Transverse colon (tissue), 4 donors: ENCODE results near the gene TEX44. TPM values are rescaled to one million over a fixed set of nuclear protein-coding genes. Genes with fewer than 3 reads are reported as not detected.

Experiments
- DNase-seq: peaks from one replicate; pipeline ENCODE4 v3.0.0-alpha.2; 2019
- H3K27ac ChIP-seq, 4 donors: fragments of 200-600 bp; sonication (generic); 2 replicates each; pipeline ENCODE4 v1.5.1; 2016 to 2018; ENCODE audit warnings: inconsistent platforms in 4 of 4
- H3K27me3 ChIP-seq: fragments of 200-600 bp; sonication (generic); 2 replicates; pipeline ENCODE4 v1.5.1; 2017; ENCODE audit warnings: inconsistent platforms
- H3K36me3 ChIP-seq, 4 donors: fragments of 200-600 bp; sonication (generic); 2 replicates each; pipeline ENCODE4 v1.5.1; 2017 to 2019; ENCODE audit warnings: inconsistent platforms in 4 of 4
- H3K4me1 ChIP-seq, 4 donors: fragments of 200-600 bp; sonication (generic); 2 replicates each; pipeline ENCODE4 v1.5.1; 2017 to 2020; ENCODE audit warnings: inconsistent platforms in 4 of 4
- H3K4me3 ChIP-seq, 4 donors: fragments of 200-600 bp; sonication (generic); 1 replicate in 1 of 4; 2 replicates in 3 of 4; pipeline versions ENCODE4 v1.5.1 to v1.6.1; 2017 to 2019; ENCODE audit warnings: inconsistent platforms in 4 of 4
- H3K9me3 ChIP-seq, 2 donors: fragments of 200-600 bp; sonication (generic); 2 replicates each; pipeline ENCODE4 v1.5.1; 2017 to 2019; ENCODE audit warnings: inconsistent platforms in 2 of 2
- CTCF ChIP-seq, 5 experiments: fragments of 200-600 bp in 3 of 5; fragments of 450-650 bp in 2 of 5; sonication (generic) in 3 of 5; IDR thresholded peaks; 1 replicate in 2 of 5; 2 replicates in 3 of 5; pipeline ENCODE4 v1.5.1; 2016 to 2017; ENCODE audit warnings: antibody characterized with exemption in 5 of 5, inconsistent platforms in 3 of 5, mild to moderate bottlenecking in 2 of 5, moderate library complexity in 1 of 5
- EP300 ChIP-seq: sonication (generic); formaldehyde crosslinking; IDR thresholded peaks from one replicate; pipeline ENCODE4 v1.6.1; 2017; ENCODE audit warnings: antibody characterized with exemption, low read depth
- POLR2A ChIP-seq: fragments of 450-650 bp; IDR thresholded peaks from one replicate; pipeline ENCODE4 v1.6.1; 2016; ENCODE audit warnings: antibody characterized with exemption, mild to moderate bottlenecking, moderate library complexity
- POLR2AphosphoS5 ChIP-seq, 3 donors: sonication (generic); formaldehyde crosslinking; IDR thresholded peaks; one replicate each; pipeline ENCODE4 v1.6.1; 2016; ENCODE audit warnings: antibody characterized with exemption in 3 of 3
- WGBS, 2 donors: methylation state at CpG; one replicate each; pipeline ENCODE4 v1.1.5; 2018; ENCODE audit warnings: low coverage in 1 of 2; 5-methylcytosine and 5-hydroxymethylcytosine counted together
- in situ Hi-C, 4 donors: fragments of 200-750 bp; cut with MboI; loops; one replicate each; pipeline versions ENCODE4 v1.15.0 to v1.15.1; 2017; ENCODE audit warnings: low sequenced_read_pairs in 3 of 4, low pct_ligation_motif_present in 1 of 4, low pct_unique_long_range_greater_than_20kb in 1 of 4
- intact Hi-C: fragments of 100-400 bp; cut with DNase I; formaldehyde crosslinking; loops from one replicate; pipeline ENCODE4 v1.15.1; 2023; ENCODE audit warnings: low total_unique reads
- total RNA-seq, 4 donors: library from RNA; depleted of rRNA; stranded (reverse); fragments of >200 nt; gene quantifications; one replicate each; pipeline ENCODE4 v1.1.0, GENCODE V29; 2016

Gene TEX44
- total RNA-seq, 4 donors from 2014 or later, result not detected

GRCh38 chr2:231548752-231549151, 43.9 kb upstream of the TEX44 start:
- TF ChIP-seq POLR2AphosphoS5 (IDR thresholded peaks at IDR 0.05) (no peak), POLR2A (no peak), EP300 (no peak), CTCF (IDR thresholded peaks at IDR 0.05) (no peak)
- peaks cover 0 to 12% (median 5%) of the 10 kb centered on the region in 4 donors for H3K4me1 ChIP-seq
- H3K27me3 ChIP-seq, result no peaks in the 10 kb centered on the region
- intact Hi-C loops (no loop called here), in situ Hi-C loops (no loop called here)
- H3K36me3 ChIP-seq, result no peaks in the 10 kb centered on the region
- no peak for DNase-seq
- WGBS, 2 donors, result 66% methylated on average over 3 of the region's 3 CpGs; no CpG with 5 or more reads in 1 of the 2 donors
- H3K4me3 ChIP-seq, result no peak overlapping the region
- H3K9me3 ChIP-seq, result peaks cover 11 to 12% of the 10 kb centered on the region in 2 donors
- H3K27ac ChIP-seq, result no peak overlapping the region

GRCh38 chr2:231549446-231550239, 43.0 kb upstream of the TEX44 start:
- peaks cover 11 to 12% of the 10 kb centered on the region in 2 donors for H3K9me3 ChIP-seq
- no peaks in the 10 kb centered on the region for H3K36me3 ChIP-seq
- WGBS, 2 donors, result 86% methylated on average over 4 to 13 of the region's 13 CpGs
- intact Hi-C loops, result no loop called here
- H3K4me3 ChIP-seq, result no peak overlapping the region
- in situ Hi-C loops, result no loop called here
- no peak overlapping the region for H3K27ac ChIP-seq
- no peaks in the 10 kb centered on the region for H3K27me3 ChIP-seq
- no peak for DNase-seq
- peaks cover 0 to 21% (median 9%) of the 10 kb centered on the region in 4 donors for H3K4me1 ChIP-seq
- no peak for TF ChIP-seq POLR2AphosphoS5 (IDR thresholded peaks at IDR 0.05)
- no peak for TF ChIP-seq POLR2A
- TF ChIP-seq EP300, result no peak
- TF ChIP-seq CTCF (IDR thresholded peaks at IDR 0.05), result no peak

GRCh38 chr2:231552752-231553151, 39.9 kb upstream of the TEX44 start:
- Histone ChIP-seq H3K27ac (no peak overlapping the region), H3K27me3 (no peaks in the 10 kb centered on the region), H3K4me3 (no peak overlapping the region), H3K4me1 (peaks cover 0 to 25% (median 9%) of the 10 kb centered on the region in 4 donors), H3K9me3 (peaks cover 11 to 12% of the 10 kb centered on the region in 2 donors), H3K36me3 (no peaks in the 10 kb centered on the region)
- intact Hi-C loops (loop anchor here (1.0 kb wide), 1 partner anchor 66 kb away; no protein-coding TSS in a partner anchor), in situ Hi-C loops (no loop called here)
- no peak for DNase-seq
- no peak for TF ChIP-seq POLR2AphosphoS5 (IDR thresholded peaks at IDR 0.05)
- no peak for TF ChIP-seq CTCF (IDR thresholded peaks at IDR 0.05)
- TF ChIP-seq EP300, result no peak
- no peak for TF ChIP-seq POLR2A

GRCh38 chr2:231554327-231554726, 38.3 kb upstream of the TEX44 start:
- intact Hi-C loops, result no loop called here
- Histone ChIP-seq H3K9me3 (peaks cover 11 to 12% of the 10 kb centered on the region in 2 donors), H3K27me3 (no peaks in the 10 kb centered on the region), H3K27ac (peak overlapping the region; percentile 69 to 86 (median 80)), H3K4me1 (peaks cover 0 to 26% (median 10%) of the 10 kb centered on the region in 4 donors), H3K4me3 (peak overlapping the region in 1 of 4 donors; percentile 36), H3K36me3 (no peaks in the 10 kb centered on the region)
- TF ChIP-seq POLR2AphosphoS5 (IDR thresholded peaks at IDR 0.05) (no peak), EP300 (no peak), CTCF (IDR thresholded peaks at IDR 0.05) (no peak)
- in situ Hi-C loops, result no loop called here
- no peak for DNase-seq
- WGBS, 2 donors, result 51 to 54% methylated on average over 3 to 8 of the region's 8 CpGs
